Measurements from ENCODE around the gene KRT1. TPM values are rescaled to one million over a fixed set of nuclear protein-coding genes. Genes with fewer than 3 reads are reported as not detected.

The KRT1 gene
- total and polyA plus RNA-seq, 2 experiments from 2014 or later: 0.13 TPM; not detected in 1

GRCh38 chr12:52689239-52689638 lies 9.0 kb upstream of the KRT1 start:
- Histone ChIP-seq H3K9me2 (replicated peaks; ENCODE audit: insufficient read depth) (no peaks in the 10 kb centered on the region), H3K79me2 (no peaks in the 10 kb centered on the region), H4K20me1 (ENCODE audit: insufficient read depth, poor library complexity, severe bottlenecking) (no peaks in the 10 kb centered on the region), H3K4me3 (no peak overlapping the region), H3K36me3 (replicated peaks; ENCODE audit: insufficient read depth, low read depth) (no peaks in the 10 kb centered on the region), H3K4me2 (no peak overlapping the region), H2AFZ (no peak overlapping the region), H3K9me3 (ENCODE audit: low read depth) (no peaks in the 10 kb centered on the region), H3K4me1 (ENCODE audit: insufficient read depth) (peaks cover 10% of the 10 kb centered on the region), H3K27ac (no peak overlapping the region), H3K27me3 (peaks cover 66% of the 10 kb centered on the region)
- DNase-seq (ENCODE audit: low spot score): no peak
- TF ChIP-seq CTCF (IDR thresholded peaks at IDR 0.05; ENCODE audit: poor library complexity): no peak

DNA sequence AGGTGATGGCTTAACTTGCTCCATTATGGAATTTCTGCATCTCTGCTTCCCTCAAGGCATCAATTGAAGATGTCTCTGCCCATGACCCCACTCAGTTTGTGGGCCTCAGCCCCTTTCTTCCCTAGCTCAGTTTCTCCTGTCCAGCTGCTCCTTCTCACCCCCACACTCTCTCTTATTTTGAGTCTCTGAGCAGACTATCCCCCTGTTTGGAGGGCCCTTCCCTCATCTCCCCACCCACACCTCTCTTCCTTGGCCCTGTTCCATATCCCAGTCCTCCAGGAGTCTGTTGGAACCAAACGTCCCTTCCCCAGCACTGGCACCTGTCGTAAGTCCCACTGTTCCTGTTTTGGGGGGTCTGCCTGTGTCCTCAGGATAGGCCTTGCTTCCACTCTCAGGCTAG lies 8.3 kb upstream of the KRT1 start:
- Histone ChIP-seq H3K4me3 (no peak overlapping the region), H3K27me3 (peaks cover 68% of the 10 kb centered on the region), H3K4me1 (ENCODE audit: insufficient read depth) (peaks cover 10% of the 10 kb centered on the region), H3K9me3 (ENCODE audit: low read depth) (no peaks in the 10 kb centered on the region), H3K27ac (no peak overlapping the region), H4K20me1 (ENCODE audit: insufficient read depth, poor library complexity, severe bottlenecking) (no peaks in the 10 kb centered on the region), H3K79me2 (no peaks in the 10 kb centered on the region), H3K9me2 (replicated peaks; ENCODE audit: insufficient read depth) (no peaks in the 10 kb centered on the region), H3K4me2 (no peak overlapping the region), H3K36me3 (replicated peaks; ENCODE audit: insufficient read depth, low read depth) (no peaks in the 10 kb centered on the region), H2AFZ (no peak overlapping the region)
- TF ChIP-seq EZH2 (IDR thresholded peaks at IDR 0.05; ENCODE audit: borderline replicate concordance) (no peak), CTCF (IDR thresholded peaks at IDR 0.05; ENCODE audit: poor library complexity) (no peak), EZH2phosphoT487 (IDR thresholded peaks at IDR 0.05; ENCODE audit: low read depth, severe bottlenecking, unreplicated experiment) (no peak)
- WGBS (ENCODE audit: low lambda C conversion rate, missing lambda C conversion rate): 76% methylated on average over 2 of the region's 2 CpGs
- DNase-seq (ENCODE audit: low spot score): no peak

- no peak overlapping the region for H2AFZ ChIP-seq
- H3K9me3 ChIP-seq (ENCODE audit: low read depth): no peaks in the 10 kb centered on the region
- DNase-seq (ENCODE audit: low spot score): peak; percentile 46
- no peak for TF ChIP-seq EZH2 (IDR thresholded peaks at IDR 0.05; ENCODE audit: borderline replicate concordance)
- TF ChIP-seq CTCF (IDR thresholded peaks at IDR 0.05; ENCODE audit: poor library complexity): no peak
- TF ChIP-seq EZH2phosphoT487 (IDR thresholded peaks at IDR 0.05; ENCODE audit: low read depth, severe bottlenecking, unreplicated experiment): no peak
- H3K27ac ChIP-seq: no peak overlapping the region
- no peaks in the 10 kb centered on the region for H4K20me1 ChIP-seq (ENCODE audit: insufficient read depth, poor library complexity, severe bottlenecking)
- no peak overlapping the region for H3K4me3 ChIP-seq
- H3K36me3 ChIP-seq (replicated peaks; ENCODE audit: insufficient read depth, low read depth): no peaks in the 10 kb centered on the region
- H3K4me2 ChIP-seq: no peak overlapping the region
- 77% methylated on average over 8 of the region's 8 CpGs for WGBS (ENCODE audit: low lambda C conversion rate, missing lambda C conversion rate)
- no peaks in the 10 kb centered on the region for H3K9me2 ChIP-seq (replicated peaks; ENCODE audit: insufficient read depth)
- no peaks in the 10 kb centered on the region for H3K79me2 ChIP-seq
- H3K4me1 ChIP-seq (ENCODE audit: insufficient read depth): peaks cover 10% of the 10 kb centered on the region
- H3K27me3 ChIP-seq: peaks cover 60% of the 10 kb centered on the region
Observed at GRCh38 chr12:52687497-52688385, 7.5 kb upstream of the KRT1 start.
